GM21717 (cell line): Measurements from ENCODE around the gene CD40.

Experiments
- ATAC-seq: cut with Tn5 transposase; IDR thresholded peaks from one replicate; pipeline ENCODE4 v1.9.1; 2021; ENCODE audit warnings: mild to moderate bottlenecking, moderate library complexity; ENCODE audit not compliant: unreplicated experiment

Gene CD40

DNA sequence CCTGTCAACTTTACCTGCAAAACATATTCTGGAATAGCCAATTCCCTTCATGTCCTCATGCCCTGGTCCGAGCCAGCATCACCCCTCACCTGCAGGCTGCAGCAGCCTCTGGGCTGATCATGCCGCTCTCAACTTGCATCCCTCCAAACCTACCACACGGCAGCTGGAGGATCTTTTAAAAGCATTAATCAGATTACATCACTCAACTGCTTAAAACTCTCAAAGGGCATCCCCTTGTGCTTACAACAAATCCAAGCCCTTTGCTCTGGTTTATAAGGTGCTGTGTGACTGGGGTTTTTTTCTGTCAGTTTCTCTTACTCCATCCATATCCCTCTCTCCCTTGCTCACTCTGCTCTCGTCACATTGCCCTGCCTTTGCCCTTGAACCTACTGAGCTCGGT is 24.0 kb downstream of the CD40 start:
- ATAC-seq: no peak

DNA sequence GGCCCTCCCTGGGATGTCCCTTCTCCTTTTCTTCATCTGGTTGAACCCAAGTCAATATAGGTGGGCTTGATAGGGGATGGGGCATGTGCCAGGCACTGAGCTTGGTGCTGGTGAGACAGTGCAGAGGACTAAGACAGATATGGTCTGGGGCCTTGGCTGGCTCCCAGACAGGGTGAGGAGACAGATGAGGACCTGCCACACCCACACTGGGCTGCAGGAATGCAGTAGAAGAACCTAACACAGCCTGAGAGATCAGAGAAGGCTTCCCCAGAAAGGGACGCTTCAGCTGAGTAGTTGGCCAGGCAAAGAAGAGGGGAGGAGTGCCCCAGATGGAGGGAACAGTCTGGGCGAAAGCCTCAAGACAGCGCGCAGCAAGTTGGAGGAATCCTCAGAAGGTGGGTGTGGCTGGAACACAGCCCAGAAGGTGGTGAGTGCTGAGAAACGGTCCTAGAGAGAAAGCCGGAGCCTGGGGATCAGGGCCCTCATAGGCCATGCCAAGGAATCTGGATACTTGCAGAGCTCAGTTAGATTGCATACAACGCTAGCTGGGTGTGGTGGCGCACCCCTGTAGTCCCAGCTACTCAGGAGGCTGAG is 26.4 kb downstream of the CD40 start:
- no peak for ATAC-seq

DNA sequence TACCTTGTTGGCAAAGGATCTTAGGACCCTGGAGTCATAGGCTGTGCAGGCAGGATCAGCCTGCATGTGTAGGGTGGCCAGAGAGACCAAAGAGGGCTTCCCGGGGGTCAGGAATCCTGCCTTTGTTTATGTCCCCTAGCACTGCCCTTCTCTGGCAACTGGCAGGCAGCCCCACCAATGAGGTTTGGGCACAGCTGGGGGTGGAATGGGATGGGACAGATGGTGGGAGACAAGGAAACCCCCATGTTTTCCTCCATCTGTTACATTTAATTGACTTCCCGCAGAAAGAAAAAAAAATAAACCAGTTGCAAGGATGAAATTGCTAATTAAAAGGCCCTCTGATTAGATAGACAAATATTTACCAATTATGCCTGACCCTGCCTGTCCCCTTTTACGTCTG is 27.6 kb downstream of the CD40 start:
- ATAC-seq: no peak

DNA sequence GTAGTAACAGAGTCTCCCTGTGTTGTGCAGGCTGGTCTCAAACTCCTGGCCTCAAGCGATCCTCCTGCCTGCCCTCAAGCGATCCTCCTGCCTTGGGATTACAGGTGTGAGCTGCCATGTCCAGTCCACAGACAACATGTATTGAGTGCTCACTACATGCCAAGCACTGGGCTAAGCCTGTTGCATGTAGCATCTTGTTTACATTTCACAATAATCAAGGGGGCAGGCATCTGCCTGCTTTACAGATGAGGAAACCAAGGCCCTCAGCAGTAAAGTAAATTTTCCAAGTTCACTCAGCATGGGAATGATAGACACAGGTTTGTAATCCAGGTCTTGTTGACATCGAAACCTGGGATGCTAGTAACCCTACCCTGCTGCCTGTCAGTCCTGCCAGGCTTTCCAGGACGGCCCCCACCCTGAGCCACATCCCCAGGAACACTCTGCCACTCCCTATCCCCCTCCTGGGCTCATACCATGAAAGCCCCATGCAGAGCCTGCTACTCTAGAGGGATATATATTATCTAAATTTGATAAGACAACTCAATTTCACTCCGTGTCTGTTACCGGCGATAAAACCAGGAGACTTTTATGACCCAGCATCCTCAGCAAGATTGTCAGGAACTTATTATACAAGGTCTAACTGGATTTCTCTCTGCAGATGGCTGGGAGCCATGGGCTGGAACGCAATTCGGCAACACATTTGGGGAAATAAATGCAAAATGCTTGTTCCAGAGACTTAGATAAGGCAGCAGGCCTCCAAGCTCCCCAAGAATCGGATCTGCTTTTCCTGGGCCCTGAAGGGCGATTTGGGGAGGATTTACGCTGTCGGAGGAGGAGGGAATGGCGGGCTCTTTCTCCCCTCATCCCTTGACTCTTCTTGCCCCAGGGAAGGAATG is 30.4 kb downstream of the CD40 start:
- ATAC-seq: no peak

DNA sequence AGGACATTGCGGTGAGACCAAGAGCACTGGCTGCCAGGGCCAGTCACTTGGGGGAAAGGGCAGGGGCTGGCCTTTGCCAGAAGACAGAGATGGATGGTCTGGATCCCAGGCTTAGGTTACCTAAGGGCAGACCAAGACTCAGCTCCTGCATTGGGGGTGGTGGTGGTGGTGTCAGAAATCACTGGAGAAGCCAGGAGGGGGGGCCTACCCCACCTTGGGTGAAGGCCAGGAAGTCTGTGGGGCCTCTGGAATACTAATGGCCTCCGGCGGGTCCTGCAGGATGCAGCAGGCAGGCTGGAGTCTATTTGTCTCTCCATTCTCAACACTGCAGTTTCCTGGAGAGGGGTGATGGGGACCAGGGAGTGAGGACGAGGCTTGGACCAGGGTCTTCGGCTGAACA is 32.8 kb downstream of the CD40 start:
- no peak for ATAC-seq

DNA sequence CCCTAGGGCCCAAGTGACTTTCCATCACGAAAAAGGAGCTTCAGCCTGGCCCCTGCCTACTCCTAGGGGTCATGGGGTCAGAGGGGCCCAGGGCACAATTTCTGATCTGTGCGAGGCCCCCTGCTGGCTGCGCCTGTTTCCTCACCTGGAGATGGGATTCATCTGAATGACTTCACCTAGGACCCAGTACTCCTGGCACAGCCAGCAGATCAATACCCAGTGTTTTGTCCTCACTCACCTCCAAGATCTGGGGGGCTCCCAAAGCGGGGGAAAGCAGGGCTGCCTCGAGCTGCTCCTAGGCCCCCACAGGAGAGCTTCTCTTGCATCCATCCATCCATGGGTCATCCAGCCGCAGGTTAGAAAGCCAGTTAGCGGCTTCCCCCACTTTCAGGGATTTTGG is 33.8 kb downstream of the CD40 start:
- no peak for ATAC-seq

DNA sequence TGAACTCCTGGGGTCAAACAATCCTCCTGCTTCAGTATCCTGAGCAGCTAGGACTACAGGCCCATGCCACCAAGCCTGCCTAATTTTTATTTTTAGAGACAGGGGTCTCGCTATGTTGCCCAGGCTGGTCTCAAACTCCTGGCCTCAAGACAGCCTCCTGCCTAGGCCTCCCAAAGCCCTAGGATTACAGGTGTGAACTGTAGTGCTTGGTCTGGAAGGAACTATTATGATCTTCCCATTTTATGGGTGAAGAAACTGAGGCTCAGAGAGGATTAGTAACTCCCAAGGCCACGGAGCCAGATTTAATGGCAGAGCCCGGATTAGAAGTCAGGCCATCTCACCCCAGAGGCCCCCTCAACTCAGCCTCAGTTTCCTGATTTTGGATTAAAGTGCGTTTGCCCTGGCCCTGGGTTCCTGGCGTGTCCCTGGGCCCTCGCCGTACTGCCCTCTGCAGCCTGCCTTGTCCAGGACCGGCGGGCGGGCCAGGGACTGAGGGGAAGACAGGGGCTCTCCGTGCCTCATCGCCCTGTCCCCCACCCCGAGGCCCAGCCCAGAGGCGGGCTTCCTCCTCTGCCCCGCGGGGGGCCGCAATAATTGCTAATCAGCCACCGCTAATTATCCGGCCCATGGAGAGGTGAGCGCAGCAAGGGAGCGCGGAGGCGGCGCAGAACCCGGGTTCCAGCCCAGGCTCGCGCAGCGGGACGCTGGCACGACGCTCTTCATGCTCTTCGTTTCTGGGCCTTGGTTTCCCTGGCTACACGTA is 34.9 kb downstream of the CD40 start:
- ATAC-seq: no peak

DNA sequence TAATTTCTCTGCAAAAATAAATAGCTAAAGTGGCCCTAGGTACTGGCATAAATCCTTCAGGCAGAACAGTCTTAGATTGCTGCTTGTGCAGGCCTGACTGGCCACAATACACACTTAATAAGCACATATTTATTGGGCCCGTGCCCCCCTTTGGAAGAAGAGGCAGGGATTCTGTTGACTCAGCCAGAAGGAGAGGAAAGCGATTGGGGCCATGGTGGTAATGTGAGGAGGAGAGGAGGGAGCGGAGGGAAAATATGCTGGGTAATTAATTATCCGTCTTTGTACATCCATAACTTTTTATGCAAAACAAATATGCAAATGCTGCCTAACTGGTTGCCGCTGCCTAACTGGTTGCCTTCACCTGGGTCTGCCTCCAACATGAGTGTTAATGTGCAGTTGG is 36.2 kb downstream of the CD40 start:
- no peak for ATAC-seq

DNA sequence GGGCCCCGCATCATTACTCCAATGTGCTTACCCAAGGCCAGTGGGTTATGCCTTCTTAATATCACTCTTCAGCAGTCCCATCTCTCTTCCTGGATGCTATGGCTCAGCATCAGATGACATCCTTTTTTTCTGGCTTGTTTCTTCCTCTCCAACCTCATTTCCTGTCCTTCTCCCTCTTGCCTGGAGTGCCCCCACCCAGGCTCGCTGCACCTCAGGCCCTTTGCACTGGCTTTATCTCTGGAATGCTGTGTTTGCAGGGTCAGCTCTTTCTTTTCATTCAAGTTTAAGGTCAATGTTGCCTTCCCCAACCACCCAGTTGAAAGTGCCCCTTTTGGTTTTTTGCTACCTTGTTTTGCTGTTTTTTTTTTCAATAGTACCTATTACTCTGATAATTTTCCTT is 36.7 kb downstream of the CD40 start:
- ATAC-seq: no peak

DNA sequence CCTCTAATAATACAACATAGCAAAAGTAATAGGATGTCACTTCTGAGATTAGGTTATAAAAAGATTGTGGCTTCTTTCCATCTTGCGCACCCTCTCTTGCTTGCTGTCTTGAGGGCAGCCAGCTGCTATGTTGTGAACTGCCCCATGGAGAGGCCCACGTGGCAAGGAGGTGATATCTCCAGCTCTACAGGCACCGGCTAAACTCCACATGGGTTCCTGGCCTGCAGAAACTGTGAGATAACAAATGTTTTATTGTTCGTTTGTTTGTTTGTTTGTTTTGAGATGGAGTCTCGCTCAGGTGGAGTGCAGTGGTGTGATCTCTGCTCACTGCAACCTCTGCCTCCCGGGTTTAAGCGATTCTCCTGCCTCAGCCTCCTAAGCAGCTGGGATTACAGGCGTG is 38.0 kb downstream of the CD40 start:
- no peak for ATAC-seq

DNA sequence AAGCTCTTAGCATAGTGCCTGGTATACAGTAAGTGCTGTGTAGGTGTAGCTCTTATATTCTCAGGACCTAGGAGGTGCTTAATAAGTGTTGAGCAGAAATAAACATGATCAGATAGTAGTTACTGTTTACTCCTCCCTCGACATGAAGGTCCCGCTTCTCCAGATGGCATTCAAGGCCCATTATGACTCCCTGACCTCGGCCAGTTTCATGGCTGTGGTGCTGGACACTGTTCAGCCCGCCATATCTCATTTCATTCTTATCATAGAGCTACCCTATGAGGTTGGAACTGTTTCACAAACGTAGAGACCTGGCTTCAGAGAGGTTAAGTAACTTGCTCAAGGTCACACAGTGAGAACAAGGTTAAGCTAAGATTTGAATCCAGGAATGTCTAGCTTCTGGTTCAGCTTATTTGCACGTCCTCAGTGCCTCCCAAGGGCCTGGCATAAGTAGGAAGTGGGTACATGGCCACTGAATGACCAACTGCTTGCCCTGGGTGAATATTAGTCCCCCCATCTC is 39.0 kb downstream of the CD40 start:
- no peak for ATAC-seq

DNA sequence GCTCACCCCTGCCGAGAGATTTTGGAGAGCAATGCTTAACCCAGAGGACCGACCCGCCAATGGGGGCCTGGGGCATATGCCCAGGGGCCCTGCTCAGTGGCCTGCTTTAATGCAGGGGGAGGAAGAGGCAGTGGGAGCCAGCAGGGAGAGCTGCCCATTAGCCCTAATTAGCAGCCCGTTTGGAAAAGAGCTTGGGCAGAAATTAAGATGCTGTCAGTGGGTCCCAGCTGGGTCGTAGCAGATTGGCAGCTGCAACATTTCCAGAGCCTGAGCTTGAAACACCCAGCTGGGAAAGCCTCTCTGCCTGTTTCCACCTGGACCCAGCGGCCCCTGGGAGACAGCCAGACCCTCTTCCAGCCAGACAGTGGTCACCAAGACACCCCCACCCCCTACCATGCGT is 39.5 kb downstream of the CD40 start:
- no peak for ATAC-seq

DNA sequence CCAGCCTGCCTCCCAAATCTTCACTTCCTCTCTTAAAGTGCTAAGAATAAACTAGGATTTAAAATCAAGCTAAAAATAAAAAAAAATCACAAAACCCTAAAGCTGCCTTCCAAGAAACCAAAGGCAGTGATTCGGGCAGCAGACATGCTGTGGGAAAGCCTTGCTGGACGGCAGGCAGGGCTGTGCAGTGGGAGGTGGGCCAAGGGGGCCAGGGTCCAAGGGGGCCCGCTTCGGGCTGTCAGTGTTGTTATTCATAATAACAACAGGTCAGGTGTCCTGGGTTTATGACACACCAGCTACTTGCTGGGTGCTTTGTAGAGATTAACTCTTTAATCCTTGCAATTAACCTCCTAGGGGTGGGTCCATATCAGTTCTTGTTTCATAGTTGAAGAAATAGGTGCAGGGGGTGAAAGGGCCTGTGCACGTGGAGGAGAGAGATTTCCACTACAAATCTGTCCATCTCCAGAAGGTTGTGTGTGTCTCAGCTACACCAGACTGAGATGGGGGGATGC is 40.4 kb downstream of the CD40 start:
- no peak for ATAC-seq

DNA sequence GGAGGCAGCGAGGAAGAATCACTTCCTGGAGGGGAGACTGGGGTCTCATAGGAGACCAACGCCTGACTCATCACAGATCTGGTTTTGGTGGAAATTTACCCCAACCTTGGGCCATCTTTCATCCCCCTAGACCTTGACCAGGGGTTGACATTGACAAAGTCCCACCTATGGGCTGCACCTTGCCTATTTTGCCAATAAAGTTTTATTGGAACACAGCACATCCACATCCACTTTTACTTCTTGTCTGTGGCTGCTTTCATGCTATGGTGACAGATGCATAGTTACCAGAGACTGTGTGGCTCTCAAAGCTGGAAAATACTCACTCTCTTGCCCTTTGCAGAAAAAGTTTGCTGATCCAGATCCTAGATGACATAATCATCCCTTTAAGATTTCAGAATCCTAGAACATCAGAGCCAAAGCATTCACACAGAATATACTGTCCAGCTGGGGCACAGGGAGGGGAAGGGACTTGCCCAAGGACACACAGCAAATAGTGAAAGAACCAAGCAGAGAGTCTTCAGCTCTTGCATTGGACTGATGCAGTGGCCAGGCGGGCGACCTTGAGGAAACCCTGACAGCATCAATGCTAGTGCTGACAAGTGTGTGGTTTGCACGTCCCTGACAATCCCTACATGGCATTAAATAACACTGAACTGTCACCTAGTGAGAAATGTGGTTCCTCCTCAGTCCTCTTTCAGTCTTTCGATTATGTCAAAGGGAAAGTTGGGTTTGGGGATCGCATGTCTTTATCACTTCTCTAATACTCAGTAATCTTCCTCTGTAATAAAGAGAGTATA is 41.2 kb downstream of the CD40 start:
- no peak for ATAC-seq

DNA sequence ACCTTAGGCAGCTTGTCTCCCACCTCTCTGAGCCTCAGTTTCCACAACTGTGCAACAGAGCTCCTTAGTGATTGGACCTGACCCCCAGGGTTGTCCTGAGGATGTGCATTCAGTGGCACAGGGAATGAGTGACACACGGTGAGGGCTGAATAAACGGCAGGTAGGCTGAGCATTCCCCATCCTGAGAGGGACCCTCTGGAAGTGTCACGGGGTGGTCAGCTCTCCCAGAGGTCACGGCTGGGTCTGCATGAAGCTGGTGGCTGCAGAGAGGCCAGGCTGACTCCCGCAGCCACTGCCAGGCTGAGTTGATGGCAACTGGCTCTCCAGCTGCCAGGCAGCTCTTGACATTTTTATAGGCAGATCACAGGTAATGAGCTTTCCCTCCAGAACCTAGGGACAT is 42.5 kb downstream of the CD40 start:
- no peak for ATAC-seq

DNA sequence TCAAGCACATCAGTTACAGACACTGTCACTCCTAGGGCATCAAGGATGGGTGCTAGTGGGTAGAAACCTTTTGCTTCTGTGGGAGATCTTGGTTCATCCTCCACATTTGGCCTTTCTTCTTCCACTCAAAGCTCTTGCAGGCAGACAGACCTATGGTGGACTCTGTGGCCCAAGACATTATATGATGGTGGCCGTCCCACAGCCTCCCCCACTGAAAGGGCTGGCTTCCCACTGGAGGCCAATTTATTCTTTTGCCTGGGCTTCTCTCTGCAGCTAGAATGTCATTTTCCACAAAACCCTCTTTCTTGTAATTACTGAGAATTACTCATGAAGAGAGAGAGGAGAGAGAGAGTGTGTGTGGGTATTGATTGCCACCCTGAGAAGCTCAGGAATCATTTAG is 43.8 kb downstream of the CD40 start:
- no peak for ATAC-seq

DNA sequence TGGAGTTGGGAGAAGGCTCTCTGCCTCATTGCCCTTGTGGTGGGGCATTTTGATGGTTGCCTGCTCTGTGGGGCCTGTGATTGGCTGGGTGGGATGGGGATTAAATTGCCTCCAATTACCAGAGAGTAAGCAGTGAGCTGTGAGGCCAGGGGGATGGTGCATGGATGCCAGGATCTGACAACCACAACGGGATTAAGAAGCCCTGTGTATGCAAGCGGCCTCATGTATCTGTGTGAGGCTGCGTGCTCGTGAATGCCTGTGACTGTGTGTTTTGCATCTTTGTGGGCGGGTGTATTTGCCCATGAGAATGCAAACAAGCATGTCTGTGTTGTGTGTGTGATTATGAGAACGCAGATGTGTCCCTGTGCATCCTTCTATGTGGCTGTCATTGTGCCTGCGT is 46.1 kb downstream of the CD40 start:
- no peak for ATAC-seq

DNA sequence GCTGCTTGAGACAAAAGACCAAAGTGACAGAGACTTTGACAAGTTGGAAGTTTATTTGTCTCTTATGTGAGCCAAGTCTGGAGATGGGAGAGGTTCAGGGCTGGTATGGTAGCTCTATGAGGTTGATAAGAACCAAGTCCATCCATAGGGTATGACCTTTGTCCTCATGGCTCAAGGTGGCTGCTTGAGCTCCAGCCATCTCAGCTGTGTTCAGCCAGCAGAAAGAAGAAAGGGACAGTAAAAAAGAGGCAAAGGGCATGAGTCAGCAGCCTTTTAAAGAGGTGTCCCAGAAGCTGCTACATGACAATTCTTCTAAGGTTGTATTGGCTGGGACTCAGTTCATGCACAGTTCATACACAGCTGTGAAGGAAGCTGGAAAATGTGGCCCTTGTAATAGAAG is 49.0 kb downstream of the CD40 start:
- no peak for ATAC-seq

DNA sequence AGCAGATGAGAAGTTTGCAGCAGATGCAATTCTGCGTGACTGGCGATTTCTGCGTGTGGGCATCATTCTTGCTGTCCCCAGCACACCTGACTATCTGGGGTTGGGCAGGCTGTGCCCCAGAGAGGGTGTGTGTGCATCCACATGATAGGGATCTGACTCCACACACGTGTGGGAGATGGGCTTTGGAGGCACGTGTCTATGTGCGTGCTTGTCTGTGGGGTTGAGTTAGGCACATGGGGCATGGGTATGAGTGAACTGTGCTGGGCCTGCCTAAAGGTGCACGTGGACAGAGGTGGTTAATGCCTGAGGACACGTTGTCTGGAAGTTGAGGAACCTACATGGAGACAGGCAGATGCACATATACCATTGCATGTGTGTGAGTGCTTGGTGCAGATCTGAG is 50.3 kb downstream of the CD40 start:
- no peak for ATAC-seq

DNA sequence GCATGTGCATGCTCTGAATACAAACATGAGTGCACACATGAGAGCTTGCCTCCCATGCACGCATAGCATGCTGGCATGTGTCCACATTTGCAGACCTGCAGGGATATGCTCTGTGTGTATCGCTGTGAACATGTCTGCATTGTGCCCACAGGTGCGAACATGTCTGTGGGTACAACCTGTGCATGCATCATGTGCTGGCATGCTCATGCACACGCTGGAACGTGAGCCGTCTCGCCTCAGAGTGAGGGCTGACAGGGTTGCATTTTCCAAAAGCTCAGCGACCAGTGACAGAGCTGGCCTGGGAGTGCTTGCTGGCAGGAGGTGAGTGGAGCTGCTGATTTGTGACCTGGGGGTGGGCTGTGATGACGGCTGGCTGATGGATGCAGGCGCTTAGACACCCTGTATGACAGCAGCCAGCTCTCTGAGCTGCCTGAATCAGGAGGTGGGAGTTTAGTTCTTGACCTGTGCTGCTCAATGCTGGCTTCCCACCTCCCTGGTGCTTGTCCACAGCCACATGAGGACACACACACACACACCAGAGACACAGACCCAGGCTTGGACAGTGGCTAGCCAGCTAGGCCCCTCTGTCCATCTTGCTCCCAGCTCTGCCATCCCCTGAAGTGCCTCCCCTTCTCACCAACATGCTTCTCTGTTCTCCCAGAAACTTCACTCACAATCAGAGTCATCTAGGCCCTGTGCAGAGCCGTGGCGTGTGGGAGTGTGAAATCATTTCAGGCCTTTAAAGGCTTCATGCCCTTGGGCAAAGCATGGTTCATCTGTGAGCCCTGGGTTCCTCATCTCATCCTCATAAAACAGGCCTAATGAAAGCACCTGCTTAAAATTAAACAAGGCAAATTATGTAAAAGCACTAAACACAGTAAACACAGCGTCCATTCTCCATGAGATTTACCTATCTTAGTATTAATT is 51.4 kb downstream of the CD40 start:
- no peak for ATAC-seq
